B cell (primary cell): ENCODE results near the gene CRLF2. TPM values are rescaled to one million over a fixed set of nuclear protein-coding genes. Genes with fewer than 3 reads are reported as not detected.

Source experiments
- ATAC-seq: fragments of 200-7000 bp; cut with Tn5 transposase; one replicate; pipeline ENCODE4 v1.10.0; 2021; ENCODE audit warnings: low read depth, mild to moderate bottlenecking, moderate number of reproducible peaks, moderate library complexity
- CTCF ChIA-PET: fragments of 350-600 bp; sonication (Branson Sonifier 250); formaldehyde crosslinking; loops from one replicate; lab custom pipeline; 2021; ENCODE audit warnings: antibody characterized with exemption, inconsistent platforms; lab: Charles Lee
- POLR2A ChIA-PET: fragments of 350-600 bp; sonication (Branson Sonifier 250); formaldehyde crosslinking; loops from one replicate; lab custom pipeline; 2021; ENCODE audit warnings: antibody characterized with exemption; lab: Charles Lee
- DNase-seq: peaks from one replicate; pipeline ENCODE4 v3.0.0; 2013
- H2AFZ ChIP-seq: 2 replicates; pipeline ENCODE4 v1.6.1; 2012; ENCODE audit warnings: mild to moderate bottlenecking, low read depth, low read length; ENCODE audit not compliant: insufficient read depth, poor library complexity, severe bottlenecking
- H3K27ac ChIP-seq, 2 donors: 1 replicate in 1 of 2; 2 replicates in 1 of 2; pipeline ENCODE4 v1.5.1; 2012 to 2013; ENCODE audit warnings: low read length in 2 of 2, mild to moderate bottlenecking in 2 of 2, moderate library complexity in 1 of 2
- H3K27me3 ChIP-seq, 4 experiments: fragments of 200-600 bp in 1 of 4; sonication (generic) in 1 of 4; replicated peaks in 1 of 4; 1 replicate in 2 of 4; 2 replicates in 2 of 4; pipeline versions ENCODE4 v1.6.1 to v1.7.0; 2013 to 2016; ENCODE audit warnings: low read length in 3 of 4, mild to moderate bottlenecking in 2 of 4, mixed read lengths in 1 of 4, moderate library complexity in 1 of 4; ENCODE audit not compliant: insufficient read depth in 4 of 4, control insufficient read depth in 3 of 4; ENCODE audit errors: control extremely low read depth in 1 of 4
- H3K36me3 ChIP-seq, 2 experiments: replicated peaks in 1 of 2; 1 replicate in 1 of 2; 2 replicates in 1 of 2; pipeline versions ENCODE4 v1.6.1 to v1.7.1; 2013; ENCODE audit warnings: low read length in 1 of 2; ENCODE audit not compliant: insufficient read depth in 2 of 2, control insufficient read depth in 1 of 2; ENCODE audit errors: control extremely low read depth in 1 of 2, extremely low read depth in 1 of 2
- H3K4me1 ChIP-seq, 2 donors: fragments of 200-600 bp in 1 of 2; sonication (generic) in 1 of 2; 1 replicate in 1 of 2; 2 replicates in 1 of 2; pipeline versions ENCODE4 v1.5.1 to v1.6.1; 2013 to 2017; ENCODE audit warnings: low read length in 2 of 2; ENCODE audit not compliant: control insufficient read depth in 2 of 2, insufficient read depth in 2 of 2
- H3K4me2 ChIP-seq: replicated peaks from 2 replicates; pipeline ENCODE3; 2012; ENCODE audit warnings: mild to moderate bottlenecking, low read depth, low read length; ENCODE audit not compliant: poor library complexity, severe bottlenecking
- H3K4me3 ChIP-seq, 5 experiments: fragments of 200-600 bp in 1 of 5; sonication (generic) in 1 of 5; 1 replicate in 3 of 5; 2 replicates in 2 of 5; pipeline versions ENCODE4 v1.5.1 to v1.7.0; 2011 to 2016; ENCODE audit warnings: low read length in 4 of 5, mild to moderate bottlenecking in 4 of 5, low read depth in 2 of 5, control low read depth in 1 of 5, moderate library complexity in 1 of 5; ENCODE audit not compliant: insufficient read depth in 1 of 5; ENCODE audit errors: control extremely low read depth in 1 of 5, extremely low read depth in 1 of 5
- H3K79me2 ChIP-seq: fragments of 200-600 bp; sonication (generic); one replicate; pipeline ENCODE4 v1.6.0; 2016; ENCODE audit warnings: low read length; ENCODE audit not compliant: control insufficient read depth, insufficient read depth
- H3K9ac ChIP-seq: fragments of 200-600 bp; sonication (generic); 2 replicates; pipeline ENCODE4 v1.6.1; 2017; ENCODE audit warnings: mild to moderate bottlenecking, low read length, moderate library complexity
- H3K9me3 ChIP-seq, 3 donors: one replicate each; pipeline versions ENCODE4 v1.6.1 to v1.7.1; 2013; ENCODE audit warnings: low read length in 2 of 3; ENCODE audit not compliant: control insufficient read depth in 2 of 3, insufficient read depth in 1 of 3; ENCODE audit errors: control extremely low read depth in 1 of 3
- H4K20me1 ChIP-seq: 2 replicates; pipeline ENCODE4 v1.6.0; 2012; ENCODE audit warnings: mild to moderate bottlenecking, low read length; ENCODE audit not compliant: insufficient read depth, control insufficient read depth, poor library complexity, severe bottlenecking
- H3K27ac Mint-ChIP-seq: one replicate; pipeline ENCODE4 v1.8.0; 2021; ENCODE audit warnings: mixed read lengths
- H3K27me3 Mint-ChIP-seq: one replicate; pipeline ENCODE4 v1.8.0; 2021; ENCODE audit warnings: mixed read lengths
- H3K4me1 Mint-ChIP-seq: one replicate; pipeline ENCODE4 v1.8.0; 2021; ENCODE audit warnings: mixed read lengths
- H3K4me3 Mint-ChIP-seq: one replicate; pipeline ENCODE4 v1.8.0; 2021; ENCODE audit warnings: mixed read lengths
- H3K9me3 Mint-ChIP-seq: one replicate; pipeline ENCODE4 v1.8.0; 2022; ENCODE audit warnings: mixed read lengths; ENCODE audit not compliant: insufficient read depth
- CTCF ChIP-seq: fragments of 200-600 bp; IDR thresholded peaks from one replicate; pipeline ENCODE4 v1.8.0; 2022; ENCODE audit warnings: antibody characterized with exemption, mild to moderate bottlenecking
- EZH2 ChIP-seq: IDR thresholded peaks from 2 replicates; pipeline ENCODE4 v1.6.1; 2012; ENCODE audit warnings: borderline replicate concordance, low read depth, mild to moderate bottlenecking, moderate library complexity, low read length; ENCODE audit not compliant: insufficient read depth, poor library complexity, severe bottlenecking
- WGBS: methylation state at CpG from one replicate; pipeline ENCODE4 v1.1.5; 2013; ENCODE audit warnings: missing lambda C conversion rate; ENCODE audit not compliant: insufficient coverage; 5-methylcytosine and 5-hydroxymethylcytosine counted together
- intact Hi-C: fragments of 100-400 bp; cut with micrococcal nuclease; formaldehyde crosslinking; loops from one replicate; pipeline ENCODE4 v1.10.0; 2022
- polyA plus RNA-seq: library from polyadenylated mRNA; depleted of rRNA; stranded (reverse); fragments of >200 nt; gene quantifications from 2 replicates; pipeline ENCODE4 v1.2.3, GENCODE V29; 2012
- total RNA-seq, 2 donors: library from RNA; stranded (reverse); fragments of 120-200 nt in 1 of 2; gene quantifications; 1 replicate in 1 of 2; 2 replicates in 1 of 2; pipeline versions ENCODE4 v1.2.3 to v1.2.4, GENCODE V29; 2013 to 2022

The CRLF2 gene
- total and polyA plus RNA-seq, 2 donors (not counting 1 experiment from before 2014, with no cell fraction given): not detected

- ATAC-seq: no peak
- no peaks in the 10 kb centered on the region for H3K4me1 Mint-ChIP-seq
- Histone ChIP-seq H3K79me2 (no peaks in the 10 kb centered on the region), H3K4me2 (no peak overlapping the region), H3K9me3 (peaks cover 0 to 11% (median 0%) of the 10 kb centered on the region in 3 donors), H3K36me3 (no peaks in the 10 kb centered on the region), H3K4me3 (no peak overlapping the region), H3K27me3 (no peaks in the 10 kb centered on the region), H3K27ac (no peak overlapping the region), H4K20me1 (no peaks in the 10 kb centered on the region), H3K9ac (no peak overlapping the region), H3K4me1 (no peaks in the 10 kb centered on the region), H2AFZ (no peak overlapping the region)
- H3K27me3 Mint-ChIP-seq: no peaks in the 10 kb centered on the region
- H3K4me3 Mint-ChIP-seq: no peak overlapping the region
- 94% methylated on average over 17 of the region's 18 CpGs for WGBS
- DNase-seq: no peak
- intact Hi-C loops: no loop called here
- TF ChIP-seq CTCF (no peak), EZH2 (no peak)
- no peaks in the 10 kb centered on the region for H3K9me3 Mint-ChIP-seq
- CTCF ChIA-PET: no interaction called here
- H3K27ac Mint-ChIP-seq: no peak overlapping the region
- POLR2A ChIA-PET: no interaction called here
Measured at GRCh38 chrX:1190596-1191145, 21.8 kb downstream of the CRLF2 start.

DNA sequence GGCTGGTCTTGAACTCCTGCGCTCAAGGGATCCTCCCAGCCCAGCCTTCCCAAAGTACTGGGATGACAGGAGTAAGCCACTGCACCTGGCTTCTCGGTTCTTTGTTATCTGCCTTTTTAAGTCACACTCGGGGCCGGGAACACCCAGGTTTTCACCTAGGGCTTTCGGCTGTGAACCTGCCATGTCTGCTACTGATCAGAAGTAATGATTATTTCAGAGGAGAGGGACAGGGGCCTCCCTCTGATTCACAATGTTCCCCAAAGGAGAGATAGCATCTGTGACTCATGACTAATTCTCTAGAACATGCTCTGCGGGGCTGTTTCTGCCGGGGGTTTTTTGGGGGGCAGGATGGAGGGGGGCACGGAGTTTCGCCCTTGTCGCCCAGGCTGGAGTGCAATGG lies 26.9 kb downstream of the CRLF2 start:
- Histone ChIP-seq H3K79me2 (no peaks in the 10 kb centered on the region), H3K27me3 (no peaks in the 10 kb centered on the region), H3K36me3 (no peaks in the 10 kb centered on the region), H3K9me3 (no peaks in the 10 kb centered on the region), H3K4me2 (no peak overlapping the region), H3K4me1 (no peaks in the 10 kb centered on the region), H3K4me3 (no peak overlapping the region), H4K20me1 (no peaks in the 10 kb centered on the region), H2AFZ (no peak overlapping the region), H3K9ac (no peak overlapping the region), H3K27ac (no peak overlapping the region)
- CTCF ChIA-PET: no interaction called here
- H3K9me3 Mint-ChIP-seq: no peaks in the 10 kb centered on the region
- H3K27ac Mint-ChIP-seq: no peak overlapping the region
- intact Hi-C loops: no loop called here
- no peak overlapping the region for H3K4me3 Mint-ChIP-seq
- POLR2A ChIA-PET: no interaction called here
- no peak for ATAC-seq
- no peak for DNase-seq
- WGBS: 93% methylated on average over 9 of the region's 10 CpGs
- TF ChIP-seq CTCF (no peak), EZH2 (no peak)
- no peaks in the 10 kb centered on the region for H3K27me3 Mint-ChIP-seq
- no peaks in the 10 kb centered on the region for H3K4me1 Mint-ChIP-seq
